Esophagus squamous epithelium (tissue), 5 donors: ENCODE results near the gene ANKRA2. TPM values are rescaled to one million over a fixed set of nuclear protein-coding genes. Genes with fewer than 3 reads are reported as not detected.
A peak's percentile ranks its signal among the peaks of the same experiment; 100 is the strongest.

Source experiments
- DNase-seq: peaks from one replicate; lab custom pipeline; 2025; lab: John Stamatoyannopoulos, UW
- H3K27ac ChIP-seq, 4 donors: fragments of 200-600 bp; sonication (generic); one replicate each; pipeline ENCODE4 v1.5.1; 2016 to 2019; ENCODE audit warnings: mild to moderate bottlenecking in 1 of 4
- H3K27me3 ChIP-seq, 4 donors: fragments of 200-600 bp; sonication (generic); 1 replicate in 3 of 4; 2 replicates in 1 of 4; pipeline versions ENCODE4 v1.5.1 to v1.6.0; 2017 to 2021; ENCODE audit warnings: antibody characterized with exemption in 1 of 4
- H3K36me3 ChIP-seq, 3 donors: fragments of 200-600 bp; sonication (generic); one replicate each; pipeline ENCODE4 v1.5.1; 2016 to 2019
- H3K4me1 ChIP-seq, 3 donors: fragments of 200-600 bp; sonication (generic); one replicate each; pipeline ENCODE4 v1.5.1; 2017 to 2019
- H3K4me3 ChIP-seq, 4 donors: fragments of 200-600 bp; sonication (generic); 1 replicate in 3 of 4; 2 replicates in 1 of 4; pipeline ENCODE4 v1.5.1; 2016 to 2019; ENCODE audit warnings: mild to moderate bottlenecking in 2 of 4, moderate library complexity in 1 of 4
- H3K9me3 ChIP-seq, 3 donors: fragments of 200-600 bp; sonication (generic); one replicate each; pipeline ENCODE4 v1.5.1; 2016 to 2019
- POLR2A ChIP-seq, 4 donors: fragments of 450-650 bp; IDR thresholded peaks; one replicate each; pipeline ENCODE4 v1.6.1; 2017; ENCODE audit warnings: antibody characterized with exemption in 4 of 4, mild to moderate bottlenecking in 4 of 4, moderate library complexity in 3 of 4
- WGBS, 2 donors: methylation state at CpG; one replicate each; pipeline ENCODE4 v1.1.5; 2018; 5-methylcytosine and 5-hydroxymethylcytosine counted together
- intact Hi-C: fragments of 100-400 bp; cut with DNase I; formaldehyde crosslinking; loops from one replicate; pipeline ENCODE4 v1.15.0; 2022
- total RNA-seq, 4 donors: library from RNA; depleted of rRNA; stranded (reverse); fragments of >200 nt; gene quantifications; one replicate each; pipeline ENCODE4 v1.1.0, GENCODE V29; 2016
- TF ChIP-seq, protein P1 (sequence below), 6 experiments: fragments of 450-650 bp in 4 of 6; fragments of 200-600 bp in 2 of 6; sonication (generic) in 2 of 6; IDR thresholded peaks; one replicate each; pipeline ENCODE4 v1.5.1; 2016 to 2019; ENCODE audit warnings: antibody characterized with exemption in 6 of 6, mild to moderate bottlenecking in 4 of 6, moderate library complexity in 4 of 6
- donor health status: DM: yes; HTN: yes; CAD: no.

ANKRA2 gene
- total RNA-seq, 4 donors from 2014 or later, result 7.1 to 35.3 (median 15.2) TPM

- H3K4me1 ChIP-seq, result peaks cover 0 to 5% (median under 1%) of the 10 kb centered on the region in 3 donors
- H3K27me3 ChIP-seq, result no peaks in the 10 kb centered on the region
- no peak overlapping the region for H3K27ac ChIP-seq
- H3K9me3 ChIP-seq, result no peaks in the 10 kb centered on the region
- H3K36me3 ChIP-seq, result peaks cover 8 to 37% (median 11%) of the 10 kb centered on the region in 3 donors
- no peak for TF ChIP-seq POLR2A (IDR thresholded peaks at IDR 0.05)
- TF ChIP-seq, protein P1, sequence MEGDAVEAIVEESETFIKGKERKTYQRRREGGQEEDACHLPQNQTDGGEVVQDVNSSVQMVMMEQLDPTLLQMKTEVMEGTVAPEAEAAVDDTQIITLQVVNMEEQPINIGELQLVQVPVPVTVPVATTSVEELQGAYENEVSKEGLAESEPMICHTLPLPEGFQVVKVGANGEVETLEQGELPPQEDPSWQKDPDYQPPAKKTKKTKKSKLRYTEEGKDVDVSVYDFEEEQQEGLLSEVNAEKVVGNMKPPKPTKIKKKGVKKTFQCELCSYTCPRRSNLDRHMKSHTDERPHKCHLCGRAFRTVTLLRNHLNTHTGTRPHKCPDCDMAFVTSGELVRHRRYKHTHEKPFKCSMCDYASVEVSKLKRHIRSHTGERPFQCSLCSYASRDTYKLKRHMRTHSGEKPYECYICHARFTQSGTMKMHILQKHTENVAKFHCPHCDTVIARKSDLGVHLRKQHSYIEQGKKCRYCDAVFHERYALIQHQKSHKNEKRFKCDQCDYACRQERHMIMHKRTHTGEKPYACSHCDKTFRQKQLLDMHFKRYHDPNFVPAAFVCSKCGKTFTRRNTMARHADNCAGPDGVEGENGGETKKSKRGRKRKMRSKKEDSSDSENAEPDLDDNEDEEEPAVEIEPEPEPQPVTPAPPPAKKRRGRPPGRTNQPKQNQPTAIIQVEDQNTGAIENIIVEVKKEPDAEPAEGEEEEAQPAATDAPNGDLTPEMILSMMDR (IDR thresholded peaks at IDR 0.05), result no peak
- DNase-seq, result no peak
- WGBS, 2 donors, result 77 to 90% methylated on average over 1 of the region's 1 CpG
- intact Hi-C loops, result no loop called here
- no peak overlapping the region for H3K4me3 ChIP-seq
Observed at GRCh38 chr5:73550016-73550415, 15.4 kb downstream of the ANKRA2 start.

DNA sequence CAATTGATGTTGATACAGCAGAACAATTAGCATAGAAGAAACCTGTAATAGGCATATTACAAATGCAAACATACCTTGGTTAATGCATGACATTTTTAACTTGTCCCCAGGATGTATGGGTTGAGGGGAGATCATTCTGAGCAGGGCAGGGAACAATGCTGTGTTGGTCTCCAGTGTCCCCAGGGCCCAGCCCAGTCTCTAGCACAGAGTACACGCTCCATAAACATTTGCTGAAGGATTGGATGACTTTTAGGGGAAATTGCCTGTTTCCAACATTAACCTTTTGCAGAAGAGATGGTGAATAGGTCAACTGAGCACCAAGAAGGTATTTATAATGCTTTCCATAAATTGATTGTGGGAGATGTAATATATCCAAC lies 20.0 kb downstream of the ANKRA2 start:
- Histone ChIP-seq H3K36me3 (no peaks in the 10 kb centered on the region), H3K4me1 (peaks cover 11 to 43% (median 25%) of the 10 kb centered on the region in 3 donors), H3K9me3 (no peaks in the 10 kb centered on the region), H3K27me3 (no peaks in the 10 kb centered on the region), H3K4me3 (no peak overlapping the region), H3K27ac (peak overlapping the region in 2 of 4 donors; percentile 7 to 65)
- no peak for TF ChIP-seq POLR2A (IDR thresholded peaks at IDR 0.05)
- WGBS, 2 donors, result 63 to 75% methylated on average over 1 of the region's 1 CpG
- intact Hi-C loops, result no loop called here
- DNase-seq, result no peak

GRCh38 chr5:73544429-73545402 lies 20.7 kb downstream of the ANKRA2 start:
- Histone ChIP-seq H3K4me1 (peaks cover 11 to 50% (median 25%) of the 10 kb centered on the region in 3 donors), H3K9me3 (no peaks in the 10 kb centered on the region), H3K36me3 (no peaks in the 10 kb centered on the region), H3K4me3 (no peak overlapping the region), H3K27me3 (no peaks in the 10 kb centered on the region), H3K27ac (peak overlapping the region; percentile 16 to 65 (median 40))
- TF ChIP-seq POLR2A (IDR thresholded peaks at IDR 0.05), result no peak
- TF ChIP-seq, protein P1 (IDR thresholded peaks at IDR 0.05), result no peak
- intact Hi-C loops, result no loop called here
- DNase-seq, result no peak
- WGBS, 2 donors, result 33 to 34% methylated on average over 8 to 9 of the region's 9 CpGs

DNA sequence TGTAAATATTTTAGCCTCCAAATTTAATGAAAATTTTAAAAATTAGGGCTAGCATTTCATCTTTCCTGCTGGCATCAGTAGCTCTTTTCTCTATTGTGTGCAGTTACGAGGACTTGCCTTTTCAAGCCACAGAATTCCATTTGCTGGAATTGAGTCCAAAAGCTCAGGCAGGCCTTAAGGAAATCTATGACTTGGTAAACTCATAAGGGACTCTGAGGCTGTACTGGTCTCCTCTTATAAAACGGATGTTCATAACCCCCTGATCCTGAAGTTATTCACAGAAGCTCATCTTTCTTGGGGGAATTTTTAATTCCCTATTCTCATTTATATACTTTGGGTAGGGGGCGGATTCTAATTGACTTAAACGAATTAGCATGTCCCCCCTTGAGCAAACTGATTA lies 23.4 kb downstream of the ANKRA2 start:
- no peaks in the 10 kb centered on the region for H3K9me3 ChIP-seq
- no peak overlapping the region for H3K4me3 ChIP-seq
- DNase-seq, result no peak
- no peaks in the 10 kb centered on the region for H3K27me3 ChIP-seq
- H3K27ac ChIP-seq, result peak overlapping the region; percentile 67 to 83 (median 78)
- WGBS, 2 donors, result 27 to 33% methylated on average over 4 of the region's 4 CpGs
- TF ChIP-seq POLR2A (IDR thresholded peaks at IDR 0.05), result no peak
- no peaks in the 10 kb centered on the region for H3K36me3 ChIP-seq
- intact Hi-C loops, result no loop called here
- H3K4me1 ChIP-seq, result peaks cover 11 to 57% (median 25%) of the 10 kb centered on the region in 3 donors

GRCh38 chr5:73540192-73540591 lies 25.2 kb downstream of the ANKRA2 start:
- Histone ChIP-seq H3K36me3 (no peaks in the 10 kb centered on the region), H3K27me3 (no peaks in the 10 kb centered on the region), H3K27ac (peak overlapping the region; percentile 67 to 83 (median 78)), H3K4me1 (peaks cover 11 to 55% (median 25%) of the 10 kb centered on the region in 3 donors), H3K9me3 (no peaks in the 10 kb centered on the region), H3K4me3 (no peak overlapping the region)
- intact Hi-C loops, result no loop called here
- TF ChIP-seq, protein P1 (IDR thresholded peaks at IDR 0.05), result no peak
- no peak for TF ChIP-seq POLR2A (IDR thresholded peaks at IDR 0.05)
- 24 to 42% methylated on average over 3 of the region's 3 CpGs for WGBS, 2 donors
- DNase-seq, result no peak

- Histone ChIP-seq H3K36me3 (no peaks in the 10 kb centered on the region), H3K4me1 (peaks cover 11 to 50% (median 23%) of the 10 kb centered on the region in 3 donors), H3K27ac (peak overlapping the region in 2 of 4 donors; percentile 81 to 83), H3K9me3 (no peaks in the 10 kb centered on the region), H3K27me3 (no peaks in the 10 kb centered on the region), H3K4me3 (no peak overlapping the region)
- WGBS, 2 donors, result 73 to 87% methylated on average over 2 of the region's 2 CpGs
- TF ChIP-seq, protein P1 (IDR thresholded peaks at IDR 0.05), result no peak
- no peak for TF ChIP-seq POLR2A (IDR thresholded peaks at IDR 0.05)
- DNase-seq, result no peak
- intact Hi-C loops, result no loop called here
Observed at GRCh38 chr5:73539730-73540129, 25.7 kb downstream of the ANKRA2 start.
